ENCODE results near the gene SPANXN2. TPM values are rescaled to one million over a fixed set of nuclear protein-coding genes. Genes with fewer than 3 reads are reported as not detected.

The SPANXN2 gene
- total RNA-seq, 1 experiment from 2014 or later, result not detected

- H3K27ac Mint-ChIP-seq, result no peak overlapping the region
- H3K4me1 Mint-ChIP-seq, result no peaks in the 10 kb centered on the region
- no peaks in the 10 kb centered on the region for H3K27me3 Mint-ChIP-seq (ENCODE audit: low read depth)
- peaks cover 22% of the 10 kb centered on the region for H3K36me3 Mint-ChIP-seq
- TF ChIP-seq CREB1 (CRISPR knock-in tag; IDR thresholded peaks at IDR 0.05) (no peak), HMGXB4 (CRISPR knock-in tag; IDR thresholded peaks at IDR 0.05) (no peak), ZNF425 (CRISPR knock-in tag; conservative IDR thresholded peaks at IDR 0.05) (no peak), IRF1 (CRISPR knock-in tag; IDR thresholded peaks at IDR 0.05) (no peak), RELA (CRISPR knock-in tag; IDR thresholded peaks at IDR 0.05; ENCODE audit: borderline replicate concordance) (no peak), ZBTB21 (CRISPR knock-in tag; IDR thresholded peaks at IDR 0.05; ENCODE audit: borderline replicate concordance) (no peak), AFF4 (CRISPR knock-in tag; IDR thresholded peaks at IDR 0.05; ENCODE audit: borderline replicate concordance) (no peak), ZNF263 (CRISPR knock-in tag; IDR thresholded peaks at IDR 0.05; ENCODE audit: low read depth) (no peak), SP1 (CRISPR knock-in tag; conservative IDR thresholded peaks at IDR 0.05) (no peak), HMGA2 (CRISPR knock-in tag; IDR thresholded peaks at IDR 0.05) (no peak), ZNF219 (CRISPR knock-in tag; IDR thresholded peaks at IDR 0.05; ENCODE audit: borderline replicate concordance) (no peak), ARID4B (CRISPR knock-in tag; IDR thresholded peaks at IDR 0.05; ENCODE audit: borderline replicate concordance) (no peak), CTCF (IDR thresholded peaks at IDR 0.05) (no peak)
- POLR2A ChIA-PET, result no interaction called here
- H3K4me3 Mint-ChIP-seq, result no peak overlapping the region
- DNase-seq (ENCODE audit: low spot score) (no peak), ATAC-seq (no peak)
- peaks cover 49% of the 10 kb centered on the region for H3K9me3 Mint-ChIP-seq
- CTCF ChIA-PET, result no interaction called here
These were observed 56.8 kb downstream of the SPANXN2 start for GRCh38 chrX:143663755-143664154.

Other genes with a start within 250 kb of the SPANXN2 start
- gene SPANXN3, start 203.3 kb downstream of the SPANXN2 start, total RNA-seq (2021), result not detected in 3 replicates
- gene SLITRK4, start 84.7 kb downstream of the SPANXN2 start, total RNA-seq (2021), result not detected in 3 replicates
- gene UBE2NL, start 163.3 kb upstream of the SPANXN2 start, total RNA-seq (2021), result not detected in 3 replicates